Right atrium auricular region (tissue), 2 donors: ENCODE results near the gene BABAM2. TPM values are rescaled to one million over a fixed set of nuclear protein-coding genes. Genes with fewer than 3 reads are reported as not detected.

Source experiments
- DNase-seq: peaks from one replicate; pipeline ENCODE4 v3.0.0-alpha.2; 2019; ENCODE audit warnings: low spot score
- H3K27ac ChIP-seq, 2 donors: fragments of 200-600 bp; sonication (generic); 1 replicate in 1 of 2; 2 replicates in 1 of 2; pipeline ENCODE4 v1.5.1; 2016 to 2019
- H3K27me3 ChIP-seq, 2 donors: fragments of 200-600 bp; sonication (generic); one replicate each; pipeline versions ENCODE4 v1.5.1 to v1.6.0; 2017 to 2019
- H3K36me3 ChIP-seq: fragments of 200-600 bp; sonication (generic); one replicate; pipeline ENCODE4 v1.5.1; 2016
- H3K4me1 ChIP-seq, 2 donors: fragments of 200-600 bp; sonication (generic); one replicate each; pipeline versions ENCODE4 v1.5.1 to v1.6.0; 2017 to 2019
- H3K4me3 ChIP-seq, 2 donors: fragments of 200-600 bp; sonication (generic); 1 replicate in 1 of 2; 2 replicates in 1 of 2; pipeline ENCODE4 v1.5.1; 2017 to 2019; ENCODE audit warnings: mild to moderate bottlenecking in 1 of 2, moderate library complexity in 1 of 2
- H3K9me3 ChIP-seq, 2 donors: fragments of 200-600 bp; sonication (generic); one replicate each; pipeline ENCODE4 v1.5.1; 2019
- total RNA-seq, 2 donors: library from RNA; depleted of rRNA; stranded (reverse); fragments of >200 nt; gene quantifications; one replicate each; pipeline ENCODE4 v1.1.0, GENCODE V29; 2016
- TF ChIP-seq, protein P1 (sequence below), 2 donors: fragments of 200-600 bp; sonication (generic); IDR thresholded peaks; one replicate each; pipeline ENCODE4 v1.5.1; 2019; ENCODE audit warnings: antibody characterized with exemption in 2 of 2

BABAM2 gene
- total RNA-seq, 2 donors from 2014 or later, result 58.8 to 60.6 TPM

DNA sequence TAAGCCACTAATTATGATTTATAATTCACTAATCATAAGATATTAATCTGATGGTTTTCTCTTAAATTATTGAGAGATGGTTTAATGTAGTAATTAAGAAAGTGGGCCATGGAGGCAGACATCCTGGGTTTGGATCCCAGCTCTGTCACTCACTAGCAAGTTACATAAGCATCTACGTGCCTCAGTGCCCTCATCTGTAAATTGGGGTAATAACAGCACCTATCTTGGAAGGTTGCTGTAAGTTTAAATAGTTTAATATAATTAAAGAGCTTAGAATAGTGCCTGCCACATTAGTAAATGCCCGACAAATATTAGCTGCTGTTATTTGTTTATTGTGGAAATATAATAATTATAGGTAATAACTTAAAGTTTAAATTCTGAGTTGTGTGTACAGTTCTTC is 30.9 kb downstream of the BABAM2 start:
- Histone ChIP-seq H3K27ac (peak overlapping the region in 1 of 2 donors; percentile 32), H3K4me3 (no peak overlapping the region)
- TF ChIP-seq, protein P1, sequence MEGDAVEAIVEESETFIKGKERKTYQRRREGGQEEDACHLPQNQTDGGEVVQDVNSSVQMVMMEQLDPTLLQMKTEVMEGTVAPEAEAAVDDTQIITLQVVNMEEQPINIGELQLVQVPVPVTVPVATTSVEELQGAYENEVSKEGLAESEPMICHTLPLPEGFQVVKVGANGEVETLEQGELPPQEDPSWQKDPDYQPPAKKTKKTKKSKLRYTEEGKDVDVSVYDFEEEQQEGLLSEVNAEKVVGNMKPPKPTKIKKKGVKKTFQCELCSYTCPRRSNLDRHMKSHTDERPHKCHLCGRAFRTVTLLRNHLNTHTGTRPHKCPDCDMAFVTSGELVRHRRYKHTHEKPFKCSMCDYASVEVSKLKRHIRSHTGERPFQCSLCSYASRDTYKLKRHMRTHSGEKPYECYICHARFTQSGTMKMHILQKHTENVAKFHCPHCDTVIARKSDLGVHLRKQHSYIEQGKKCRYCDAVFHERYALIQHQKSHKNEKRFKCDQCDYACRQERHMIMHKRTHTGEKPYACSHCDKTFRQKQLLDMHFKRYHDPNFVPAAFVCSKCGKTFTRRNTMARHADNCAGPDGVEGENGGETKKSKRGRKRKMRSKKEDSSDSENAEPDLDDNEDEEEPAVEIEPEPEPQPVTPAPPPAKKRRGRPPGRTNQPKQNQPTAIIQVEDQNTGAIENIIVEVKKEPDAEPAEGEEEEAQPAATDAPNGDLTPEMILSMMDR (IDR thresholded peaks at IDR 0.05), result no peak

DNA sequence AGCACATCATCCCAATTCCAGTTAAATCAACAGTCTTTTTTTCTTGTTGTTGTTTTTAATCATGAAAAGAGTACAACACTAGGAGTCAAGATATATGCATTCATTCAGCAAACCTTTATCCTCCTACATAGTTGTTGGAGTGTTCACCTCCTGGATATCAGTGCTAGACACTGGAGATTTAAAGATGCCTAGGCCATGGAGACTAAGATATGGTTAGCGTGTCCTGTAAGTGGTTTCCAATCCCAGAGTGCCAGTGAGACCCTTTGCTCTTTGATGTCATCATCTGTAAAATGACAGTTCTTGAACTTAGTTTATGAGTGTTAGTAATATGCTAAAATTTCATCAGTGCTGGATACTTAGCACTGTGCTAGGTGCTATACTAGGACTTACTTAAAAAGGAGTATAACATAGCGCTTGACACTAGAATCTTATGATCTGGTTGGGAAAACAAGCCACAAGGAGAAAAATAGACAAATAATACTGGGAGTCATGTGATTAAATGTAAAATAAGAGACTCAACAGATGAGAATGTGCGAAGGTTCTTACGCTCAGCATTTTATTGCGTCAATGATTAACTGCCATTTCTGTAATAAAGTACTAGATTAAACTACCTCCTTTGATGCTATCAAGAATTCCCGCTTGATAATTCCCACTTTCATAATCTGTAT is 31.5 kb downstream of the BABAM2 start:
- no peak for DNase-seq
- H3K27me3 ChIP-seq, result no peaks in the 10 kb centered on the region
- TF ChIP-seq, protein P1 (IDR thresholded peaks at IDR 0.05), result no peak
- no peak overlapping the region for H3K27ac ChIP-seq
- no peaks in the 10 kb centered on the region for H3K36me3 ChIP-seq
- no peaks in the 10 kb centered on the region for H3K9me3 ChIP-seq
- H3K4me3 ChIP-seq, result no peak overlapping the region
- peaks cover 0 to 17% of the 10 kb centered on the region in 2 donors for H3K4me1 ChIP-seq

More for the DNA sequence above, 30.9 kb downstream of the BABAM2 start:
- no peaks in the 10 kb centered on the region for H3K9me3 ChIP-seq
- H3K4me1 ChIP-seq, result peaks cover 0 to 19% of the 10 kb centered on the region in 2 donors
- no peaks in the 10 kb centered on the region for H3K27me3 ChIP-seq
- no peak for DNase-seq
- no peaks in the 10 kb centered on the region for H3K36me3 ChIP-seq

DNA sequence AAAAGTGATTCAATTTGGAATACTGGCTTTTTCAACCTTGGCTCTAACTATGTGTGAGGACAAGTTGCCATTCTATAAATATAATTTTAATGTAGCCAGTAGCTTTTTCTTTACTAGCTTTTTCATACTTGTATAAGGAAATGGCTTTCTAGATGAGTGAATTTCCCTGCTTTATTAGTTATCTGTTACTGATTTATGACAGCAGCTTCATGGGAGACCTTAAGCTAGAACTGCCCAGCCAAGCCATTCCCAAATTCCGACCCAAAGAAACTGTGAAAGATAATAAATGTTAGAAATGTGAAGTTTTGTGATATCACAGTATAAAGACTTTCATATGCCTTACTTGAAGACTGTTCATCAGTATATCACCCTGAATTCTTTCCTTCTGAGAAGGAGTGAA is 32.3 kb downstream of the BABAM2 start:
- no peaks in the 10 kb centered on the region for H3K36me3 ChIP-seq
- no peak for DNase-seq
- TF ChIP-seq, protein P1 (IDR thresholded peaks at IDR 0.05), result no peak
- no peaks in the 10 kb centered on the region for H3K27me3 ChIP-seq
- H3K9me3 ChIP-seq, result no peaks in the 10 kb centered on the region
- H3K4me3 ChIP-seq, result no peak overlapping the region
- peaks cover 0 to 17% of the 10 kb centered on the region in 2 donors for H3K4me1 ChIP-seq
- H3K27ac ChIP-seq, result no peak overlapping the region

DNA sequence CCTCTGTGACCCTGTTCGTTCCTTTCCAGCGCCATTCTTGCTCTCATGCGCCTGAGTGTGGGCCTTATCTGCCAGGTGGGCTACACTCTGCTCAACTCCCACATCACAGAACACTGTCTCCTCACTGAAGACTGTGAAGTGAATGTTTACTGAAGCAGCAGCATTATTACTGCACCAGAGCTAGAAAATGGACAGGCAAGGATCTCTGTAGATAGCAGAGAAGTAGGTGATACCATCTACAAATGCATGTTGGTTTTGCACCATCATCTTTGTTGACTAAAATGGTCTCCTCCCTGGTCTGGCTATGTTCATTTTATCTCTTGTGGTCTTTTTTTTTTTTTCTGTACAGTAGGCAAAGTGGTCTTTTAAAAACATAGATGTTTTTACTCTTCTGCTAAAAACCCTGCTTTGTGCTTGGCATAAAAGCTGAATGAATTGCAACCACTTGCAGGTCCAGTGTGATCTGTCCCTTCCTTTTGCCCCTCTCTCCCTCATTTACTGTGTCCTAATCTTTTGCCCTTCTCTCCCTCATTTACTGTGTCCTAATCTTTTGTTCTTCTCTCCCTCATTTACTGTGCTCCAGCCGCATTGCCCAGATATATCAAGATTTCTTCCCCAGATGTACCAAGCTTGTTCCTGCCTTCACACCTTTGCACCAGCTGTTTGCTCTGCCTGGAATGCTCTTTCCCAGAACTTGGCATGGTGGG is 35.4 kb downstream of the BABAM2 start:
- Histone ChIP-seq H3K9me3 (no peaks in the 10 kb centered on the region), H3K27me3 (no peaks in the 10 kb centered on the region), H3K27ac (no peak overlapping the region), H3K4me1 (peaks cover 0 to 2% of the 10 kb centered on the region in 2 donors), H3K36me3 (no peaks in the 10 kb centered on the region), H3K4me3 (no peak overlapping the region)
- TF ChIP-seq, protein P1 (IDR thresholded peaks at IDR 0.05), result no peak
- DNase-seq, result no peak

DNA sequence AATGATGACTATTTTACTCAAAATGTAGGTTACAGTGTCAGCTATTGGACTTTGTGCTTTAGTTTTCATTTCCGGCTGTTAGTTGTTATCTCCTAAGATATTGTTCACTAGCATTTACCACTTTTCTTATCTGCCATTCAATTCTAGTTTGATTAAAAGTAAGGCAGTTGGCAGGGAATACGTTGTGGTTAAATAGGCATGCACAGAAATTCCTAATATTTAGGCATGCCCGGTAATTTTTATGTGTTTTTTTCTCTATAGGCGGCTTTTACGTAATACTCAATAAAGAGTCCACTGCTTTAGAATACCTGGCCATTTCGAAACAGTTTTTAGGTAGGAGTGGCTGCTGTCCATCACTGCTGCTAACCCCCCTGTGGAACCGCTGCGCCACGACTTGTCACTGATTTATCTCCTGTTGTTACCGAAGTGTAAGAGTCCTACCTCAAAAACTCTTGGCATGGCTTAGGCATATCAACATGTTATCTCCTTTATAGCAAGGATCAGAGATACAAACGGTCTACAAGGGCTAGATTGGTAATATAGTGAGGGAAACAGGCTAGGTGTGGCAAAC is 39.5 kb downstream of the BABAM2 start:
- Histone ChIP-seq H3K4me3 (no peak overlapping the region), H3K9me3 (no peaks in the 10 kb centered on the region), H3K27me3 (no peaks in the 10 kb centered on the region), H3K27ac (no peak overlapping the region), H3K4me1 (no peaks in the 10 kb centered on the region), H3K36me3 (no peaks in the 10 kb centered on the region)
- no peak for DNase-seq
- TF ChIP-seq, protein P1 (IDR thresholded peaks at IDR 0.05), result no peak
